ENCODE measurements around the gene MGMT. TPM values are rescaled to one million over a fixed set of nuclear protein-coding genes. Genes with fewer than 3 reads are reported as not detected.

Gene MGMT
- total RNA-seq, 3 donors from 2014 or later: 15.4 to 17.5 (median 16.3) TPM

- no peak for TF ChIP-seq CTCF (IDR thresholded peaks at IDR 0.05)
- H3K4me3 ChIP-seq: no peak overlapping the region
- intact Hi-C loops (cut with DNase I, micrococcal nuclease): no loop called here
- DNase-seq (no peak), ATAC-seq (no peak)
- no peaks in the 10 kb centered on the region for H3K36me3 ChIP-seq (ENCODE audit: low read depth)
- no peaks in the 10 kb centered on the region for H3K9me3 ChIP-seq
- H3K4me1 ChIP-seq (ENCODE audit: low read depth): no peaks in the 10 kb centered on the region
These were observed 211.1 kb downstream of the MGMT start for GRCh38 chr10:129678186-129678585.

- Histone ChIP-seq H3K36me3 (ENCODE audit: low read depth) (no peaks in the 10 kb centered on the region), H3K9me3 (no peaks in the 10 kb centered on the region), H3K4me1 (ENCODE audit: low read depth) (no peaks in the 10 kb centered on the region), H3K4me3 (no peak overlapping the region)
- intact Hi-C loops (cut with DNase I, micrococcal nuclease): no loop called here
- DNase-seq: no peak
- TF ChIP-seq CTCF (IDR thresholded peaks at IDR 0.05): no peak
- ATAC-seq: no peak
These were observed 212.2 kb downstream of the MGMT start for GRCh38 chr10:129679207-129679606.

GRCh38 chr10:129680661-129681344, 213.8 kb downstream of the MGMT start:
- no peak for DNase-seq
- Histone ChIP-seq H3K4me3 (no peak overlapping the region), H3K36me3 (ENCODE audit: low read depth) (no peaks in the 10 kb centered on the region), H3K9me3 (no peaks in the 10 kb centered on the region), H3K4me1 (ENCODE audit: low read depth) (no peaks in the 10 kb centered on the region)
- TF ChIP-seq CTCF (IDR thresholded peaks at IDR 0.05): no peak
- ATAC-seq: no peak
- intact Hi-C loops (cut with DNase I, micrococcal nuclease): no loop called here

- intact Hi-C loops (cut with DNase I, micrococcal nuclease): no loop called here
- Histone ChIP-seq H3K9me3 (no peaks in the 10 kb centered on the region), H3K36me3 (ENCODE audit: low read depth) (no peaks in the 10 kb centered on the region), H3K4me1 (ENCODE audit: low read depth) (no peaks in the 10 kb centered on the region), H3K4me3 (no peak overlapping the region)
- no peak for TF ChIP-seq CTCF (IDR thresholded peaks at IDR 0.05)
- ATAC-seq: no peak
- DNase-seq: no peak
These were observed 214.8 kb downstream of the MGMT start for GRCh38 chr10:129681856-129682255.

GRCh38 chr10:129683519-129683918, 216.5 kb downstream of the MGMT start:
- Histone ChIP-seq H3K4me3 (no peak overlapping the region), H3K4me1 (ENCODE audit: low read depth) (no peaks in the 10 kb centered on the region), H3K36me3 (ENCODE audit: low read depth) (no peaks in the 10 kb centered on the region), H3K9me3 (no peaks in the 10 kb centered on the region)
- DNase-seq (no peak), ATAC-seq (no peak)
- no peak for TF ChIP-seq CTCF (IDR thresholded peaks at IDR 0.05)
- intact Hi-C loops (cut with DNase I, micrococcal nuclease): no loop called here

- H3K4me3 ChIP-seq: no peak overlapping the region
- DNase-seq: no peak
These were observed 216.9 kb downstream of the MGMT start for GRCh38 chr10:129683920-129684319.

More at GRCh38 chr10:129683920-129684319, 216.9 kb downstream of the MGMT start:
- Histone ChIP-seq H3K36me3 (ENCODE audit: low read depth) (no peaks in the 10 kb centered on the region), H3K9me3 (no peaks in the 10 kb centered on the region), H3K4me1 (ENCODE audit: low read depth) (no peaks in the 10 kb centered on the region)
- no peak for TF ChIP-seq CTCF (IDR thresholded peaks at IDR 0.05)
- intact Hi-C loops (cut with DNase I, micrococcal nuclease): no loop called here
- ATAC-seq: no peak

Measured in mucosa of descending colon (tissue), 3 donors.